HG02642 (cell line): ENCODE data around the gene KIAA0513.
"Not testable (repeated sequence)": the region's sequence is repeated elsewhere in the genome, so short reads cannot be mapped to it uniquely, and the experiment has no call there.

ENCODE experiments used
- ATAC-seq: cut with Tn5 transposase; IDR thresholded peaks from one replicate; pipeline ENCODE4 v1.9.1; 2021; ENCODE audit warnings: mild to moderate bottlenecking; ENCODE audit not compliant: unreplicated experiment, poor library complexity

The KIAA0513 gene

GRCh38 chr16:85026703-85027102 lies 892 bp upstream of the KIAA0513 start:
- no peak for ATAC-seq

- peak; percentile 24 for ATAC-seq
These were observed 526 bp downstream of the KIAA0513 start for GRCh38 chr16:85027958-85028684.

GRCh38 chr16:85028685-85029407 lies 1.3 kb downstream of the KIAA0513 start:
- ATAC-seq = no peak

GRCh38 chr16:85029408-85029784 lies 1.8 kb downstream of the KIAA0513 start:
- no peak for ATAC-seq

- ATAC-seq = no peak
These were observed 2.4 kb downstream of the KIAA0513 start for GRCh38 chr16:85029981-85030401.

- ATAC-seq = no peak
These were observed 3.9 kb downstream of the KIAA0513 start for GRCh38 chr16:85031451-85031850.

- not testable (repeated sequence) for ATAC-seq
These were observed 4.6 kb downstream of the KIAA0513 start for GRCh38 chr16:85032187-85032586.

GRCh38 chr16:85033171-85033570 lies 5.6 kb downstream of the KIAA0513 start:
- ATAC-seq = no peak

- ATAC-seq = no peak
These were observed 7.2 kb downstream of the KIAA0513 start for GRCh38 chr16:85034591-85035433.

- ATAC-seq = no peak
These were observed 8.8 kb downstream of the KIAA0513 start for GRCh38 chr16:85036236-85037049.

- no peak for ATAC-seq
These were observed 9.4 kb downstream of the KIAA0513 start for GRCh38 chr16:85037050-85037410.

GRCh38 chr16:85037721-85038120 lies 10.1 kb downstream of the KIAA0513 start:
- ATAC-seq = no peak

GRCh38 chr16:85040685-85041084 lies 13.1 kb downstream of the KIAA0513 start:
- no peak for ATAC-seq

GRCh38 chr16:85041219-85042166 lies 13.9 kb downstream of the KIAA0513 start:
- no peak for ATAC-seq

- ATAC-seq = no peak
These were observed 14.6 kb downstream of the KIAA0513 start for GRCh38 chr16:85042167-85042526.

GRCh38 chr16:85042606-85043005 lies 15.0 kb downstream of the KIAA0513 start:
- ATAC-seq = no peak

- ATAC-seq = no peak
These were observed 17.5 kb downstream of the KIAA0513 start for GRCh38 chr16:85045077-85045476.

GRCh38 chr16:85045641-85046471 lies 18.3 kb downstream of the KIAA0513 start:
- ATAC-seq = no peak
